Measurements from ENCODE around the gene EEF1AKMT2.

GRCh38 chr10:124723826-124724225 lies 67.9 kb downstream of the EEF1AKMT2 start:
- no peak for TF ChIP-seq CTCF (IDR thresholded peaks at IDR 0.05)
- no peak for TF ChIP-seq POLR2A (IDR thresholded peaks at IDR 0.05)
